Measurements from ENCODE around the gene DUSP5. TPM values are rescaled to one million over a fixed set of nuclear protein-coding genes. Genes with fewer than 3 reads are reported as not detected.
"Not testable (repeated sequence)": the region's sequence is repeated elsewhere in the genome, so short reads cannot be mapped to it uniquely, and the experiment has no call there.

The DUSP5 gene
- total RNA-seq, 3 donors from 2014 or later = 3.8 to 35.4 (median 26.9) TPM

- intact Hi-C loops (cut with DNase I; ENCODE audit: low total_unique reads) = no loop called here
- no peak for DNase-seq (ENCODE audit: low spot score in 2 of 2)
- TF ChIP-seq POLR2A (IDR thresholded peaks at IDR 0.05) = no peak
- TF ChIP-seq CTCF (IDR thresholded peaks at IDR 0.05) = no peak
- TF ChIP-seq POLR2AphosphoS5 (IDR thresholded peaks at IDR 0.05) = no peak
- Histone ChIP-seq H3K4me3 (no peak overlapping the region), H3K9me3 (no peaks in the 10 kb centered on the region), H3K36me3 (no peaks in the 10 kb centered on the region), H3K4me1 (peaks cover 0 to 4% of the 10 kb centered on the region in 2 donors), H3K27ac (peak overlapping the region in 1 of 2 donors; percentile 66), H3K27me3 (no peaks in the 10 kb centered on the region)
Observed at GRCh38 chr10:110461088-110461487, 36.6 kb upstream of the DUSP5 start.

- Histone ChIP-seq H3K27me3 (no peaks in the 10 kb centered on the region), H3K36me3 (no peaks in the 10 kb centered on the region), H3K4me1 (peaks cover 0 to 4% of the 10 kb centered on the region in 2 donors), H3K9me3 (no peaks in the 10 kb centered on the region), H3K27ac (no peak overlapping the region), H3K4me3 (no peak overlapping the region)
- intact Hi-C loops (cut with DNase I; ENCODE audit: low total_unique reads) = no loop called here
- TF ChIP-seq POLR2AphosphoS5 (IDR thresholded peaks at IDR 0.05) (no peak), POLR2A (IDR thresholded peaks at IDR 0.05) (no peak), CTCF (IDR thresholded peaks at IDR 0.05) (no peak)
- no peak for DNase-seq (ENCODE audit: low spot score in 2 of 2)
Observed at GRCh38 chr10:110461530-110461929, 36.2 kb upstream of the DUSP5 start.

- intact Hi-C loops (cut with DNase I; ENCODE audit: low total_unique reads) = no loop called here
- no peak for DNase-seq (ENCODE audit: low spot score in 2 of 2)
- Histone ChIP-seq H3K27ac (no peak overlapping the region), H3K27me3 (no peaks in the 10 kb centered on the region), H3K4me1 (no peaks in the 10 kb centered on the region), H3K4me3 (no peak overlapping the region), H3K9me3 (no peaks in the 10 kb centered on the region), H3K36me3 (no peaks in the 10 kb centered on the region)
- TF ChIP-seq POLR2AphosphoS5 (IDR thresholded peaks at IDR 0.05) (no peak), POLR2A (IDR thresholded peaks at IDR 0.05) (no peak), CTCF (IDR thresholded peaks at IDR 0.05) (no peak)
Observed at GRCh38 chr10:110462166-110463095, 35.3 kb upstream of the DUSP5 start.

GRCh38 chr10:110468258-110468657 is 29.4 kb upstream of the DUSP5 start:
- intact Hi-C loops (cut with DNase I; ENCODE audit: low total_unique reads); H3K27me3 ChIP-seq; DNase-seq (ENCODE audit: low spot score in 2 of 2); H3K27ac ChIP-seq; H3K4me1 ChIP-seq; H3K4me3 ChIP-seq; H3K36me3 ChIP-seq; H3K9me3 ChIP-seq: not testable (repeated sequence)

- H3K27ac ChIP-seq; H3K9me3 ChIP-seq; H3K27me3 ChIP-seq; H3K4me3 ChIP-seq; DNase-seq (ENCODE audit: low spot score in 2 of 2); intact Hi-C loops (cut with DNase I; ENCODE audit: low total_unique reads); H3K4me1 ChIP-seq; H3K36me3 ChIP-seq: not testable (repeated sequence)
Observed at GRCh38 chr10:110470541-110470940, 27.2 kb upstream of the DUSP5 start.

- no peak overlapping the region for H3K4me3 ChIP-seq
- no peaks in the 10 kb centered on the region for H3K27me3 ChIP-seq
- TF ChIP-seq POLR2AphosphoS5 (IDR thresholded peaks at IDR 0.05) (no peak), POLR2A (IDR thresholded peaks at IDR 0.05) (no peak), CTCF (IDR thresholded peaks at IDR 0.05) (no peak)
- intact Hi-C loops (cut with DNase I; ENCODE audit: low total_unique reads) = no loop called here
- H3K9me3 ChIP-seq = no peaks in the 10 kb centered on the region
- H3K27ac ChIP-seq = no peak overlapping the region
- no peak for DNase-seq (ENCODE audit: low spot score in 2 of 2)
- no peaks in the 10 kb centered on the region for H3K36me3 ChIP-seq
- no peaks in the 10 kb centered on the region for H3K4me1 ChIP-seq
Observed at GRCh38 chr10:110471566-110472139, 26.1 kb upstream of the DUSP5 start.
